ENCODE data around the gene PRKCH. TPM values are rescaled to one million over a fixed set of nuclear protein-coding genes. Genes with fewer than 3 reads are reported as not detected.

Gene PRKCH
- total RNA-seq, 1 experiment from 2014 or later, result 6.8 TPM

DNA sequence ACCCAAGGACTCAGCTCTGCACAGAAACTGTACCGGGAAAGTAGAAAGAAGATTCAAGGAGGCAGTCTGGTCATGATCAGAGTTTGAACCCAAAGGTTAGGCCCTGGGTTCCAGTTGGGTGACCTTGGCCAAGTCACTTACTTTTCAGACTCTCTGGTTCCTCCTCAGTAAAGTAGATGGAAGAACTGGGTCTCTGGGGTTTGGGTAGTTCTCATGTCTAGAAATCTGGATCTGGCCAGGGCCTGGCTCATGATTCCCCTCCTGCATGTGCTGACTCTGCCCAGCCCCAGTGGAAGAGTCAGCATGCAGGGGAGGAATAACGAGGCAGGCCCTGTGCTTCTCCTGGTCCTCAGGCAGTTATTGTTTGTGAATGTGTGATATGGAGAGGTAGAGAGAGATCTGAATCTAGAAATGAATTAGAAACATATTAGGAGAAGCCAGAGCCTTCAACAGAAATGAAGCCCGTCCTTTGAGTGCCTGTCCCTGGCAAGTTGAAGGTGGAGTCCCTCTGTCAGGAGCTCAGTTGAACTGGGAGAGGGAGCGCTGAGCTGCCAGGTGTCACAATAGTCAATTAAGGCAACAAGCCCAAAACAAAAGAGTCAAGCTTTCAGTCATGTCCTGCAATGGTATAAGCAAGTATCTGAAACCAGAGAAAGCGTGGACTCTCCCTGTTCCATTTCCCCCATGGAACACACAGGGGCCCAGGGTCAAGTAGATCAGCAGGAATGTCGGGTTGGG lies 242.7 kb downstream of the PRKCH start:
- Histone ChIP-seq H3K36me3 (no peaks in the 10 kb centered on the region), H3K4me3 (no peak overlapping the region), H3K9me3 (replicated peaks) (no peaks in the 10 kb centered on the region), H3K27me3 (no peaks in the 10 kb centered on the region), H3K27ac (peak overlapping the region; percentile 93; the same call in 1 of the 2 replicates), H3K4me1 (peaks cover 53% of the 10 kb centered on the region)
- no peak for DNase-seq

- no peaks in the 10 kb centered on the region for H3K36me3 ChIP-seq
- DNase-seq, result peak; percentile 33 to 34
- H3K9me3 ChIP-seq (replicated peaks), result no peaks in the 10 kb centered on the region
- H3K27me3 ChIP-seq, result no peaks in the 10 kb centered on the region
- H3K27ac ChIP-seq, result peak overlapping the region; percentile 27; the same call in 1 of the 2 replicates
- no peak overlapping the region for H3K4me3 ChIP-seq
- H3K4me1 ChIP-seq, result peaks cover 59% of the 10 kb centered on the region
These were observed 243.3 kb downstream of the PRKCH start for GRCh38 chr14:61564618-61565091.

GRCh38 chr14:61565181-61565580 lies 243.8 kb downstream of the PRKCH start:
- Histone ChIP-seq H3K4me1 (peaks cover 64% of the 10 kb centered on the region), H3K27me3 (no peaks in the 10 kb centered on the region), H3K9me3 (replicated peaks) (no peaks in the 10 kb centered on the region), H3K36me3 (no peaks in the 10 kb centered on the region), H3K4me3 (no peak overlapping the region), H3K27ac (peak overlapping the region; percentile 27; the same call in 1 of the 2 replicates)
- no peak for DNase-seq

- H3K36me3 ChIP-seq, result no peaks in the 10 kb centered on the region
- H3K27me3 ChIP-seq, result no peaks in the 10 kb centered on the region
- DNase-seq, result no peak
- peaks cover 60% of the 10 kb centered on the region for H3K4me1 ChIP-seq
- peak overlapping the region; percentile 9; the same call in 1 of the 2 replicates for H3K27ac ChIP-seq
- no peaks in the 10 kb centered on the region for H3K9me3 ChIP-seq (replicated peaks)
- H3K4me3 ChIP-seq, result no peak overlapping the region
These were observed 244.6 kb downstream of the PRKCH start for GRCh38 chr14:61565836-61566536.

- DNase-seq, result no peak
- H3K36me3 ChIP-seq, result no peaks in the 10 kb centered on the region
- H3K27me3 ChIP-seq, result no peaks in the 10 kb centered on the region
- H3K4me1 ChIP-seq, result peaks cover 55% of the 10 kb centered on the region
- H3K9me3 ChIP-seq (replicated peaks), result no peaks in the 10 kb centered on the region
- peak overlapping the region; percentile 9; the same call in 1 of the 2 replicates for H3K27ac ChIP-seq
- H3K4me3 ChIP-seq, result no peak overlapping the region
These were observed 245.3 kb downstream of the PRKCH start for GRCh38 chr14:61566537-61567225.

DNA sequence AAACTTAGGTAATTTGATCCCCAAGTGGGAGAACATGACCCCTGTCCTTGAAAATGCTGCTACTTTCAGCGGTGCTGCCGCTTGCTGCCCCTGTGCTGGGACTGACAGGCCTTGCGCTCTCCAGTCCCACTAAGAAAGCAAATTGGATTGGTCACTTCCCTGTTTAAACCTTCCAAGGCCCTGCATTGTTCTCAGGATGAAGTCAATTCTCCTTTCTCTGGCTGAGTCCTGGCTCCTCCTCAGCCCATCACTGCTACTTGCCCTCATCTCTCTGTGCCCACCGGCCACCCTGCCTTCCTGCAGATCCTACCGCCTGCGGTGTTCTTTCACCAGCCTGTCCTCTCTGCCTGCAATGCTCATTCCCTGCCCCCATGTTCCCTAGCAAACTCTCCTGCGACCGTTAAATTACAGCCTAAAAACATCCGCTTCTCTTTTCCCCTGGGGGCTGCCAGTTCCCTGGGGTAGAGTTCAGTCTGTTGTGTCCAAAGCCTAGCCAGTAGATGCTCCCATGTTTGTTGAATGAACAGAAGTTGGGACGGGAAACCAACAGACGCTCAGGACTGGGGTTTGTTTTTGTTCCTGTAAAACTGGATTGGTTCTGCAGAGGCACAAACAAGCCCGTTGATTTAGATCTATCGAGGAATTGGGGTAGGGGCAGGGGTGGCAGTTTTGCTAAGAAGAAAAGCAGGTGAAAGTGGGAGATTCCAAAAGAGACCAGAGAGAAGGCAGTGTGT lies 246.6 kb downstream of the PRKCH start:
- Histone ChIP-seq H3K9me3 (replicated peaks) (no peaks in the 10 kb centered on the region), H3K4me1 (peaks cover 43% of the 10 kb centered on the region), H3K27ac (no peak overlapping the region), H3K27me3 (no peaks in the 10 kb centered on the region), H3K36me3 (no peaks in the 10 kb centered on the region), H3K4me3 (no peak overlapping the region)
- DNase-seq, result no peak

- Histone ChIP-seq H3K9me3 (replicated peaks) (no peaks in the 10 kb centered on the region), H3K36me3 (no peaks in the 10 kb centered on the region), H3K4me3 (no peak overlapping the region), H3K27me3 (no peaks in the 10 kb centered on the region), H3K27ac (no peak overlapping the region), H3K4me1 (peaks cover 37% of the 10 kb centered on the region)
- no peak for DNase-seq
These were observed 247.2 kb downstream of the PRKCH start for GRCh38 chr14:61568572-61569011.

DNA sequence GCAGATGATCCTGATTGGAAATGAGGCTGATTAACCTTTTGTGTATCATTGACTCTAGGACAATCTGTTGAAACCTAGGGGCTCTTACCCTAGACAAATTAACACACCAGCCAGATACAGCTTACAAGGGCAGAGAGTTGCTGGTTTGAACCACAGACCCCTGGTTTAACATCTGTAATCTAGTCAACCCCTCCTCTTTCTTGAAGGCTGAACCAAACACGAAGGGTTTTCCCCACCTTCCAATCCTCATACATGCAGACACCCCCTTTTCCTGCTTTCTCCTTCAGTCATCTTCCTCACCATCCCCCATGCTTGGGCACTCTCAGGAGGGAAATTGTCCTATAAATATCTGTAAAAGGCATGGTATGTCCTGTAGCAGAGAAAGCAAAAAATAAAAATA lies 247.9 kb downstream of the PRKCH start:
- Histone ChIP-seq H3K36me3 (no peaks in the 10 kb centered on the region), H3K9me3 (replicated peaks) (no peaks in the 10 kb centered on the region)
- DNase-seq, result no peak

GRCh38 chr14:61569812-61570548 lies 248.6 kb downstream of the PRKCH start:
- Histone ChIP-seq H3K27ac (peak overlapping the region; percentile 6; the same call in 1 of the 2 replicates), H3K4me3 (no peak overlapping the region), H3K36me3 (no peaks in the 10 kb centered on the region), H3K4me1 (peaks cover 35% of the 10 kb centered on the region), H3K9me3 (replicated peaks) (no peaks in the 10 kb centered on the region), H3K27me3 (no peaks in the 10 kb centered on the region)
- peak in 1 of 2 experiments; percentile 31 for DNase-seq

More for the DNA sequence above, 247.9 kb downstream of the PRKCH start:
- H3K4me1 ChIP-seq, result peaks cover 35% of the 10 kb centered on the region
- H3K27ac ChIP-seq, result no peak overlapping the region
- H3K4me3 ChIP-seq, result no peak overlapping the region
- H3K27me3 ChIP-seq, result no peaks in the 10 kb centered on the region

GRCh38 chr14:61570549-61571290 lies 249.3 kb downstream of the PRKCH start:
- H3K4me1 ChIP-seq, result peaks cover 41% of the 10 kb centered on the region
- no peak overlapping the region for H3K27ac ChIP-seq
- no peaks in the 10 kb centered on the region for H3K36me3 ChIP-seq
- no peak for DNase-seq
- H3K4me3 ChIP-seq, result no peak overlapping the region
- no peaks in the 10 kb centered on the region for H3K27me3 ChIP-seq
- no peaks in the 10 kb centered on the region for H3K9me3 ChIP-seq (replicated peaks)

- Histone ChIP-seq H3K27ac (no peak overlapping the region), H3K36me3 (no peaks in the 10 kb centered on the region), H3K27me3 (no peaks in the 10 kb centered on the region), H3K9me3 (replicated peaks) (no peaks in the 10 kb centered on the region), H3K4me3 (no peak overlapping the region), H3K4me1 (peaks cover 44% of the 10 kb centered on the region)
- no peak for DNase-seq
These were observed 250.5 kb downstream of the PRKCH start for GRCh38 chr14:61571917-61572316.

- H3K9me3 ChIP-seq (replicated peaks), result no peaks in the 10 kb centered on the region
- no peak overlapping the region for H3K4me3 ChIP-seq
- H3K27ac ChIP-seq, result no peak overlapping the region
- H3K27me3 ChIP-seq, result no peaks in the 10 kb centered on the region
- H3K36me3 ChIP-seq, result no peaks in the 10 kb centered on the region
- DNase-seq, result no peak
- peaks cover 58% of the 10 kb centered on the region for H3K4me1 ChIP-seq
These were observed 251.9 kb downstream of the PRKCH start for GRCh38 chr14:61573321-61573720.

DNA sequence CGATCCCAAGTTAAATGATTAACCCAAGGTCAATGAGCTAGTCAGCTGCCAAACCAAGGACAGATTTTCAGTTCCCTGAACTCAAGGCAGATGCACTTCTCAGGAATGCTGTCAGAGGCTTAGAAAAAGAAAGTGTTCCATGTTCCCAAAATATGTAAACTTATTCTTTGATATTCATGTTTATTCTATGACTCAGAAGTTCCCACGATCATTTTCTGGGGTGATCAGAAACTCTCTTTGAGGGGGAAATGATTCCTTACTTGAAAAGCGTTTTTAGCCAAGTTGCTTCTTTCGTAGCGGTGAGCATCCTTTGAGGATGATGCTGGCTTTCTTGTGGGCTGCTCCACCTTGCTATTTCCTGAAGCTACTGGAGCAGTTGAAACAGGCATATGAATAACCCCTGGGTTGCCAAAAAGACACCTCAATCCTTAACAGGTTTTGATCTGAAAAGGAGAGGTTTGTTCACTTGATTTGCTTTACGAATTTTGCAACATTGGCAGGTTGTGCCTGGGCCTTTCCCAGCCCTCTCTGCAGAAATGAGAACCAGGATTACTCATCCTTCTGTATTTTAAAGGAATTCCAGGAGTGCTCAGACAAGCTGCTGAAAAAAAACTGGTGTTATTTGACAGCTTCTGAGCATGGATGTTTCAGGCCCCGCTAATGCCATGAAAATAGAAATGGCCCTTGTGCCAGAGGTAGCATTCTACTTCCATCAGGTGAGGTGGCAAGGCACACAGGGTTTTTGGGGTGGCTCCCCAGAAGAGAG lies 252.6 kb downstream of the PRKCH start:
- no peak for DNase-seq
- Histone ChIP-seq H3K36me3 (no peaks in the 10 kb centered on the region), H3K4me3 (no peak overlapping the region), H3K9me3 (replicated peaks) (no peaks in the 10 kb centered on the region), H3K4me1 (peaks cover 64% of the 10 kb centered on the region), H3K27ac (no peak overlapping the region), H3K27me3 (no peaks in the 10 kb centered on the region)

All from SJCRH30 (cell line).